Nasal cavity respiratory epithelium epithelial cell of viscerocranial mucosa (primary cell): ENCODE results near the gene WRAP73. TPM values are rescaled to one million over a fixed set of nuclear protein-coding genes. Genes with fewer than 3 reads are reported as not detected.

Experiments used
- total RNA-seq: library from RNA; depleted of rRNA; stranded (reverse); fragments of >200 nt; gene quantifications from 2 replicates; pipeline ENCODE4 v1.2.3, GENCODE V29; 2014

Gene WRAP73, protein sequence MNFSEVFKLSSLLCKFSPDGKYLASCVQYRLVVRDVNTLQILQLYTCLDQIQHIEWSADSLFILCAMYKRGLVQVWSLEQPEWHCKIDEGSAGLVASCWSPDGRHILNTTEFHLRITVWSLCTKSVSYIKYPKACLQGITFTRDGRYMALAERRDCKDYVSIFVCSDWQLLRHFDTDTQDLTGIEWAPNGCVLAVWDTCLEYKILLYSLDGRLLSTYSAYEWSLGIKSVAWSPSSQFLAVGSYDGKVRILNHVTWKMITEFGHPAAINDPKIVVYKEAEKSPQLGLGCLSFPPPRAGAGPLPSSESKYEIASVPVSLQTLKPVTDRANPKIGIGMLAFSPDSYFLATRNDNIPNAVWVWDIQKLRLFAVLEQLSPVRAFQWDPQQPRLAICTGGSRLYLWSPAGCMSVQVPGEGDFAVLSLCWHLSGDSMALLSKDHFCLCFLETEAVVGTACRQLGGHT
- total RNA-seq, result 22.8 and 27.0 TPM in 2 replicates

DNA sequence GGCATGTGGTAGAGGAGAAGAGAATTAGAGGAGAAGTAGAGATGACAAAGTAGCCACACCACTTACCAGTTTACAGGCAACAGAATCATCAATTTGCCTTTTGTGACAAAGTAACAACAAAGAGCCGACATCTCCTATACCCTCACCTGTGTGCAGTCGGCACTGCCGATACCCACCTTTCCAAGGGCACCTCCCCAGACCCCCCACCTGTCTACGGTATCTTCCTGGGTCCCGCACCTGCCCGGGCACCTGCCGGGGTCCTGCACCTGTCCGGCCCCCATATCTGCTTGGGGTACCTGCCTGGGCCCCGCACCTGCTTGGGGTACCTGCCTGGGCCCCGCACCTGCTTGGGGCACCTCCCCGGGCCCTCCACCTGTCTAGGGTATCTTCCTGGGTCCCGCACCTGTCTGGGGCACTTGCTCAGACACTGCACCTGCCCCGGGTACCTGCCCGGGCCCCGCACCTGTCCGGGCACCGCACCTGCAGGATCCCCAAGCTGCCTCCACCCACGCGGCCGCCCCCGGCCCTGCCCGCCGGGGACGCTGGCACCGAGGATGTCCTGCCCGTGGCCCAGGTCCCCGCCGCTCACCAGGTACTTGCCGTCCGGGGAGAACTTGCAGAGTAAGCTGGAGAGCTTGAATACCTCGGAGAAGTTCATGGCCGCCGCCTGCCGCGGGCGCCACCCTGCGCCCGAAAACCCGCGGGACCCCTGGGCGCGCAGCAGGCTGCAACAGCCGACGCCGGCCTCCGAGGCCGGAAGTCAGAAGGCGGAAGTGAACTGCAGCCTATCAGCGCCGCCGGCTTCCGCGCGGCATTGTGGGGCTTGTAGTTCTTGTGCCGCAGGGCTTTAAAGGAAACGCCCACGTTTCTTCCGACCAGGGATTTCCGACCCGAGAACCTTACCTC is at the start of gene WRAP73:
Gene WRAP73 (minus strand): TSS at position 762 of the 906 bp plus-strand sequence. CDS start 104 bp downstream, at position 658.

DNA sequence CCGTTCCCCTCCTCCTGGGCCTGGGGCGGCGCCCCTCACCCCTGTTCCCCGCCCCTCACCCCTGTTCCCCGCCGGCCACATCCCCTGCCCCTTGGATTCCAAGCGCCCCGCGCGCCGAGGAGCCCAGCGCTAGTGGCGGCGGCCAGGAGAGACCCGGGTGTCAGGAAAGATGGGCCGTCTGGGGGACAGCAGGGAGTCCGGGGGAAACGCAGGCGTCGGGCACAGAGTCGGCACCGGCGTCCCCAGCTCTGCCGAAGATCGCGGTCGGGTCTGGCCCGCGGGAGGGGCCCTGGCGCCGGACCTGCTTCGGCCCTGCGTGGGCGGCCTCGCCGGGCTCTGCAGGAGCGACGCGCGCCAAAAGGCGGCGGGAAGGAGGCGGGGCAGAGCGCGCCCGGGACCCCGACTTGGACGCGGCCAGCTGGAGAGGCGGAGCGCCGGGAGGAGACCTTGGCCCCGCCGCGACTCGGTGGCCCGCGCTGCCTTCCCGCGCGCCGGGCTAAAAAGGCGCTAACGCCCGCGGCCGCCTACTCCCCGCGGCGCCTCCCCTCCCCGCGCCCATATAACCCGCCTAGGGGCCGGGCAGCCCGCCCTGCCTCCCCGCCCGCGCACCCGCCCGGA is 2.1 kb upstream of the WRAP73 start, which contains the start of gene TP73:
Gene TP73 (plus strand): TSS at position 587 of the 618 bp plus-strand sequence. CDS start 29,850 bp downstream, outside the sequence.

DNA sequence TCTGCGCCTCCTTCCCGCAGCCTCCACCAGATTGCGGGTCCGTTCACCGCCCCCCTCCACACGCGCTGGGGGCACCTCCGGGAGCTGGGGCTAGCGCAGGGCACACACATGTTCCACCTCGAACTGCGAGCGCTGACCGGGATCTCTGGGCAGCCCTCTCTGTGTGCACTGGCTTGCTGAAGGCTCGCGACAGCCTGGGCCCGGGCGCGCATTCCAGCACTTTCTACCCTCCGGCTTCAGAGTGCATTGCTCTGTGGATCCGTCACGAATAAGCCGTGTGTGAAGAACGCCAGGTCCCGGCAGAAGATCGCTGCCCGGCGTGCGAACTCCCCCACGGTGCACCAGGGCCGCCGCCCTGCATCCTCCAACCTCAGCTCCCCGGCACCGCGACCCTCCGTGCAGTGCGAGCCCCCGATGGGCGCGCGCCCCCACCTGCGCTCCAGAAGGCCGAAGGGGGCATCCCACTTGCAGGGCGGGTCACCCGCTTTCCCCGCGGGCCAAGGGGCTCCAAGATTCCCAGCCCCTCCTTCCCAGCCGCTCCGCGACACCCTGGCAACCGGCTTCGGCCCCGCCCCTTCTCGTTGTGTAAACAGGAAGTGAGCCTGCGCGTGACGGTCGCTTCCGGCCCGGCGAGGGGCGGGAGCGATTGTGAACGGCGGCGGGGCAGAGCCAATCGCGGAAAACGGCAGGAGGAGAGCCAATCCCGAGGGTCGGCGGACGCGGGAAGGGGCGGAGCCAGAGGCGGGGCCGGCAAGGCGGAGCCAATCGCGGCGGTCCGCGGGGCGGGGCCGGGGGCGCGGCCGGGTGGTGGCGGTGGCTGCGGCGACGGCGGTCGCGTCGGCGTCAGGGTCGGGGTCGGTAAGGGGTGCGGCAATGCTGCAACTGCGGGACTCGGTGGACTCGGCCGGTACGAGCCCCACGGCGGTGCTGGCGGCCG is 25.4 kb downstream of the WRAP73 start, which contains the start of gene TPRG1L:
Gene TPRG1L (plus strand): TSS at position 816 of the 937 bp plus-strand sequence. CDS start 58 bp downstream, at position 874.

DNA sequence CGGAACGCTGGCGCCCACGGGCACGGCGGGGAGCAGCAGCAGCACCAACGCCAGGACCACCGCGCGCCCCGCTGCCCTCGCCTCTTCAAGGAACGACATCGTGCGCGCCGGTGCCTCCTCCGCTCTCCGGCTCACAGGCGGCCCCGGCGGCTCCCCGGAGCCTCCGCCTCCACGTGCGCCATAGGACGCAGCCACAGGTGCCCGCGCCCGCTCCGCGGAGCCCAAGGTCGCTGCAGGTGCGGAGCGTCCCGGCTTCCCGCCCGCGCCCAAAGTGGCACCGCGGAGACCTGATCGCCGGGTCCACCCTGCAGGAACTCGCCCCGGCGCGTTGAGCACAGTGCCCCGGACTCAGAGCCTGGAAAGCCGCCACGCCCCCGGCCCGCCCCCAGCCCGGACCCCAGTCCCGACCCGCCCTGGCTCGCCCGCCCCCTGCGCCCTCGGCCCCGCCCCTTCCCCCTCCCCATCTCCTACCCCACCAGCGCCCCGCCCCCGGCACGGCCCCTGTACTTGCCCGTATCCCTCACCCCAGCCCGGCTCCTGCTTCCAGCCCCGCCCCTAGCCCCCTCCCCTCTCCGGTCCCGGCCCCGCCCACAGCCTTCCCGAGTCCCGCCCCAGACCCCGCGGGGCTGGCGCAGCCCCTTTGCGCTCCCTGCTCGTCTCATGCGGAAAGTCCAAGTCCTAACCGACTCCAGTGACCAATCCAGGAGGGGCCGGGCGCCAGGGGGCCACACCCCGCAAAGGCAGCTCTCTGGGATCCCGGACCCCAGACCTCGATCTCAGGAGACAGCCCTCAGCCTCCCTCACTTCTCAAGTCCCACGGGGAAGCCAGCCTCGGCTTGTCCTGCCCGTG is 38.5 kb downstream of the WRAP73 start, which contains the start of gene MEGF6:
Gene MEGF6 (minus strand): TSS at position 339 of the 850 bp plus-strand sequence. CDS start 240 bp downstream, at position 99.

Other genes with a start within 250 kb of the WRAP73 start
- 18.1 and 22.8 TPM in 2 replicates for gene ARHGEF16, start 195.4 kb downstream of the WRAP73 start, total RNA-seq
- gene MEGF6, start 38.6 kb downstream of the WRAP73 start, total RNA-seq, result 0.68 and 3.1 TPM in 2 replicates
- gene TPRG1L, start 25.1 kb downstream of the WRAP73 start, total RNA-seq, result 26.0 and 28.8 TPM in 2 replicates
- 0.36 TPM in 1 of 2 replicates, not detected in the other for gene TP73, start 2.4 kb upstream of the WRAP73 start, total RNA-seq
- gene CCDC27, start 102.3 kb upstream of the WRAP73 start, total RNA-seq, result not detected in 2 replicates
- 0.68 and 1.1 TPM in 2 replicates for gene SMIM1, start 122.6 kb upstream of the WRAP73 start, total RNA-seq
- gene LRRC47, start 146.4 kb upstream of the WRAP73 start, total RNA-seq, result 43.4 and 46.7 TPM in 2 replicates
- 39.6 and 71.7 TPM in 2 replicates for gene CEP104, start 207.1 kb upstream of the WRAP73 start, total RNA-seq
- gene DFFB, start 207.4 kb upstream of the WRAP73 start, total RNA-seq, result 3.4 and 4.5 TPM in 2 replicates